ENCODE measurements around the gene MSH5. TPM values are rescaled to one million over a fixed set of nuclear protein-coding genes. Genes with fewer than 3 reads are reported as not detected.

The MSH5 gene
- total and polyA plus RNA-seq, 2 donors (not counting 1 experiment from before 2014, with no cell fraction given), result 4.3 to 6.0 TPM

- Histone ChIP-seq H3K79me2 (ENCODE audit: control insufficient read depth, insufficient read depth, low read length) (peaks cover 22% of the 10 kb centered on the region), H2AFZ (ENCODE audit: low read length) (no peak overlapping the region), H3K4me2 (ENCODE audit: extremely low read depth, insufficient read depth, low read length) (peak overlapping the region; percentile 98), H3K27me3 (ENCODE audit: control insufficient read depth, insufficient read depth, low read length) (no peaks in the 10 kb centered on the region), H3K4me1 (ENCODE audit: control insufficient read depth, extremely low read depth, insufficient read depth, low read length) (peaks cover 8% of the 10 kb centered on the region), H4K20me1 (ENCODE audit: control insufficient read depth, extremely low read depth, insufficient read depth, low read length) (no peaks in the 10 kb centered on the region), H3K36me3 (ENCODE audit: control insufficient read depth, insufficient read depth, low read length) (no peaks in the 10 kb centered on the region), H3K4me3 (replicated peaks in 1 of 4; ENCODE audit: control extremely low read depth in 1 of 4, insufficient read depth in 1 of 4, low read depth in 3 of 4, low read length in 4 of 4) (peak overlapping the region; percentile 76 to 93 (median 82)), H3K9me3 (ENCODE audit: control insufficient read depth, insufficient read depth, low read depth, low read length) (no peaks in the 10 kb centered on the region), H3K27ac (ENCODE audit: insufficient read depth, low read length) (peak overlapping the region; percentile 98), H3K9ac (ENCODE audit: insufficient read depth, low read length) (peak overlapping the region; percentile 96)
- DNase-seq (ENCODE audit: low read depth in 2 of 2), result peak; percentile 7 to 51
- no peak for TF ChIP-seq CTCF (conservative IDR thresholded peaks at IDR 0.05 in 1 of 2, IDR thresholded peaks at IDR 0.05 in 1 of 2; ENCODE audit: low read depth in 1 of 2, low read length in 2 of 2)
- TF ChIP-seq EZH2 (IDR thresholded peaks at IDR 0.05; ENCODE audit: low read length, missing control alignments), result no peak
These were observed 38.0 kb upstream of the MSH5 start for GRCh38 chr6:31701666-31702404.

- peak in 1 of 2 donors; percentile 26 for DNase-seq (ENCODE audit: low read depth in 2 of 2)
- no peak for TF ChIP-seq CTCF (conservative IDR thresholded peaks at IDR 0.05 in 1 of 2, IDR thresholded peaks at IDR 0.05 in 1 of 2; ENCODE audit: low read depth in 1 of 2, low read length in 2 of 2)
- no peak for TF ChIP-seq EZH2 (IDR thresholded peaks at IDR 0.05; ENCODE audit: low read length, missing control alignments)
- Histone ChIP-seq H2AFZ (ENCODE audit: low read length) (peak overlapping the region; percentile 77), H3K27me3 (ENCODE audit: control insufficient read depth, insufficient read depth, low read length) (no peaks in the 10 kb centered on the region), H3K9me3 (ENCODE audit: control insufficient read depth, insufficient read depth, low read depth, low read length) (no peaks in the 10 kb centered on the region), H4K20me1 (ENCODE audit: control insufficient read depth, extremely low read depth, insufficient read depth, low read length) (no peaks in the 10 kb centered on the region), H3K4me3 (replicated peaks in 1 of 4; ENCODE audit: control extremely low read depth in 1 of 4, insufficient read depth in 1 of 4, low read depth in 3 of 4, low read length in 4 of 4) (peak overlapping the region; percentile 76 to 93 (median 82)), H3K4me2 (ENCODE audit: extremely low read depth, insufficient read depth, low read length) (peak overlapping the region; percentile 98), H3K9ac (ENCODE audit: insufficient read depth, low read length) (peak overlapping the region; percentile 96), H3K27ac (ENCODE audit: insufficient read depth, low read length) (peak overlapping the region; percentile 98), H3K36me3 (ENCODE audit: control insufficient read depth, insufficient read depth, low read length) (no peaks in the 10 kb centered on the region), H3K4me1 (ENCODE audit: control insufficient read depth, extremely low read depth, insufficient read depth, low read length) (peaks cover 8% of the 10 kb centered on the region), H3K79me2 (ENCODE audit: control insufficient read depth, insufficient read depth, low read length) (peaks cover 22% of the 10 kb centered on the region)
These were observed 37.4 kb upstream of the MSH5 start for GRCh38 chr6:31702405-31702818.

GRCh38 chr6:31702819-31703716 is 36.7 kb upstream of the MSH5 start, which contains the start of gene ABHD16A:
Gene ABHD16A, minus strand, starts transcription at chr6:31703324. Its CDS starts 43 bp downstream, at chr6:31703281.
- TF ChIP-seq EZH2 (IDR thresholded peaks at IDR 0.05; ENCODE audit: low read length, missing control alignments) (no peak), CTCF (conservative IDR thresholded peaks at IDR 0.05 in 1 of 2, IDR thresholded peaks at IDR 0.05 in 1 of 2; ENCODE audit: low read depth in 1 of 2, low read length in 2 of 2) (no peak)
- DNase-seq (ENCODE audit: low read depth in 2 of 2), result peak; percentile 98 to 99
- H2AFZ ChIP-seq (ENCODE audit: low read length), result peak within 1 kb of the TSS; percentile 93

More at GRCh38 chr6:31702819-31703716, 36.7 kb upstream of the MSH5 start, which contains the start of gene ABHD16A:
- Histone ChIP-seq H3K36me3 (ENCODE audit: control insufficient read depth, insufficient read depth, low read length) (no peaks in the 10 kb centered on the region), H3K9ac (ENCODE audit: insufficient read depth, low read length) (peak within 1 kb of the TSS; percentile 96), H3K4me3 (replicated peaks in 1 of 4; ENCODE audit: control extremely low read depth in 1 of 4, insufficient read depth in 1 of 4, low read depth in 3 of 4, low read length in 4 of 4) (peak within 1 kb of the TSS; percentile 76 to 93 (median 82)), H3K4me1 (ENCODE audit: control insufficient read depth, extremely low read depth, insufficient read depth, low read length) (peaks cover 8% of the 10 kb centered on the region), H4K20me1 (ENCODE audit: control insufficient read depth, extremely low read depth, insufficient read depth, low read length) (no peaks in the 10 kb centered on the region), H3K9me3 (ENCODE audit: control insufficient read depth, insufficient read depth, low read depth, low read length) (no peaks in the 10 kb centered on the region), H3K27ac (ENCODE audit: insufficient read depth, low read length) (peak within 1 kb of the TSS; percentile 98), H3K27me3 (ENCODE audit: control insufficient read depth, insufficient read depth, low read length) (no peaks in the 10 kb centered on the region), H3K79me2 (ENCODE audit: control insufficient read depth, insufficient read depth, low read length) (peaks cover 22% of the 10 kb centered on the region), H3K4me2 (ENCODE audit: extremely low read depth, insufficient read depth, low read length) (peak within 1 kb of the TSS; percentile 98)

Measured in fibroblast of lung (primary cell).